Measurements from ENCODE around the gene ROPN1L.

DNA sequence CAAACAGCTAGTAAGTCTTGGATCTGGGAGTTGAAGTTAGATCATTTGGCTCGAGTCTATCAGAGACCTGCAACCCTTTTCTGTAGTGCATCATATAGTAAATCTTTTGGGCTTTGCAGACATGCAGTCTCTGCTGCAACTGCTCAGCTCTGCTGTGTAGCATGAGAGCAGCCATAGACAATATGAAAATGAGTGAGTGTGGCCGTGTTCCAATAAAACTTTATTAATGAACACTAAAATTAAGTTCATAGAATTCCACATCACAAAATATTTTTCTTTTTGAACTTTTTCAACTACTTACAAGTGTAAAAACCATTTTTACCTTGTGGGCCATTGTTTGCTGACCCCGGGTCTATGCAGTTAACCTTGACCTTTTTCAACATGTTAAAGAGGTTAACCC, 35.2 kb downstream of the ROPN1L start:
- TF ChIP-seq, protein P1, sequence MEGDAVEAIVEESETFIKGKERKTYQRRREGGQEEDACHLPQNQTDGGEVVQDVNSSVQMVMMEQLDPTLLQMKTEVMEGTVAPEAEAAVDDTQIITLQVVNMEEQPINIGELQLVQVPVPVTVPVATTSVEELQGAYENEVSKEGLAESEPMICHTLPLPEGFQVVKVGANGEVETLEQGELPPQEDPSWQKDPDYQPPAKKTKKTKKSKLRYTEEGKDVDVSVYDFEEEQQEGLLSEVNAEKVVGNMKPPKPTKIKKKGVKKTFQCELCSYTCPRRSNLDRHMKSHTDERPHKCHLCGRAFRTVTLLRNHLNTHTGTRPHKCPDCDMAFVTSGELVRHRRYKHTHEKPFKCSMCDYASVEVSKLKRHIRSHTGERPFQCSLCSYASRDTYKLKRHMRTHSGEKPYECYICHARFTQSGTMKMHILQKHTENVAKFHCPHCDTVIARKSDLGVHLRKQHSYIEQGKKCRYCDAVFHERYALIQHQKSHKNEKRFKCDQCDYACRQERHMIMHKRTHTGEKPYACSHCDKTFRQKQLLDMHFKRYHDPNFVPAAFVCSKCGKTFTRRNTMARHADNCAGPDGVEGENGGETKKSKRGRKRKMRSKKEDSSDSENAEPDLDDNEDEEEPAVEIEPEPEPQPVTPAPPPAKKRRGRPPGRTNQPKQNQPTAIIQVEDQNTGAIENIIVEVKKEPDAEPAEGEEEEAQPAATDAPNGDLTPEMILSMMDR (IDR thresholded peaks at IDR 0.05), result no peak
- TF ChIP-seq EZH2 (IDR thresholded peaks at IDR 0.05; ENCODE audit: borderline replicate concordance, insufficient read depth, low read depth, low read length, poor library complexity, severe bottlenecking), result no peak
